Raji (cell line): ENCODE results near the gene ARPIN.

Source experiments
- POLR2A ChIP-seq: IDR thresholded peaks from 2 replicates; pipeline ENCODE4 v1.6.1; 2011; ENCODE audit warnings: low read depth, low read length, control low read depth; ENCODE audit not compliant: insufficient read depth

Gene ARPIN

DNA sequence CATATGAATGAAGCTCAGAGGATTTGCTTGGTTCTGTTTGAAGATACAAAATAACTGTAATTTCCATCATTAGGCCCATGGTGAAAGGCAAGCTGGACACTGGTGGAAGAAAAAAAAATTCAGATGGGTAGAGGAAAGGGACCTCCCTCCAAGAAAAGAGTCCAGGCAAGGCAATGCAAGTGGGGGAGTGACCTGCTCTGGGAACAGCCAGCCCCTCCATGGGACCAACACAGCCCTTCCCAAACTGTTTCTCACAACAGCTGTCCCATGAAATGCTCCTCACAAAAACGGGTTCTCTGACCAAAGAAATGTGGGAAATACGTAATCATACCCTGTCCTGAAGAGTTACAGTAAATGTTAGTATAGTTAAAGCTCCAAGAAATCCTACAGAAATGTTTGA, 14.6 kb downstream of the ARPIN start:
- no peak for TF ChIP-seq POLR2A

DNA sequence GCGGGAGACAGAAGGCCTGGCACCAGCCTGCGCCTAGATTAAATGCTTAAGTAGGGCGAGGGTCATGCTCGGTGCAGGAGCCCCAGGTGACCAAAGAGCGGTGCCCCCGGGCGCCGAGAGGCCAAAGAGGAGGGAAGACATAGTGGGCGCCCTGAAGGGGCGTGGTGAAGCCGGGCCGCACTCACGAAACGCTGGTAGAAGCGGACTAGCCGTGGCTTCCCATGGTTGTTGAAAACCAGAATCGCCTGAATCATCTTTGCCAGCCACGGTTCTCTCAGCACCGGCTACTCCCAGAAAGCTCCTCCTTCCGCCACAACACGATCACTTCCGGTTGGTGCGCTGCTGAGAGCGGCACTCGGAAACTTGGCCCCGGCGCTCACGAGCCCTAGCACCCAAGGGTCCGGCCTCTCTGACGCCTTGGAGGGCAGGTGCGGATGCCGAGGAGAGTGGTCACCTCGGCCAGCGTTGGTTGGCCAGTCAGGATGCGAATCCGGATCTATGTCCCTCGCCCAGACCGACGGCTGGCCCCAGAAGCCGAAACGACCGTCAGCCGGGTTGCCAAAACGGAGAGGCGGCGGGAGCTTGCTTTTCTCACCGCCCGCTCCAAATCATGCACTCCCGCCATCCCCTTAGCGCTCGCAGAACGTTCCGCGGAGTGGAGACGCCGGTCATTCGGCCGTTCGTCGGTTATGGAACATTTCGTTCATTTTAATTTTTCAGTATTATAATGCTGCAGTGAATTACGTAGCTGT, 18.9 kb downstream of the ARPIN start, which contains the start of gene AP3S2:
AP3S2 (minus strand) TSS at position 299 of the 752 bp plus-strand sequence; CDS start at position 254, 45 bp downstream.
- peak; percentile 89 for TF ChIP-seq POLR2A

DNA sequence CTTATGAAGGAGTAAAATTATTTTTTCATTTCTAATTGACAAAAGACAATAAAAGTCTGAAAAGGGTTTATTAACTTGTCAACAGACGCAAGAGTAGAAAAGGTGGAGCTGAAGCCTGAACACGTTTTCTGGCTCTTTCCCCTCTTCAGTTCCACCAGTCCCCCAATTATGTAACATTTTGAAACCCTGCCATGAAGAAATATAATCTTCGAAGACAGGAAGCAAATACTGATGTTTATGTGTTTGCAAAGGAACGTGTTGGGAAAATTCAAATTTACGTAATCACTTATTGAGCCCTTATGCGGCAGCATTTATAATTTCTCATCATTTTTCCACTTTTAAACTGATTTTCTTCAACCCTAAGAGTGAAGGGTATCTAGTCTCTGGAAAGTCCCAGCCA, 19.7 kb downstream of the ARPIN start:
- TF ChIP-seq POLR2A, result no peak

DNA sequence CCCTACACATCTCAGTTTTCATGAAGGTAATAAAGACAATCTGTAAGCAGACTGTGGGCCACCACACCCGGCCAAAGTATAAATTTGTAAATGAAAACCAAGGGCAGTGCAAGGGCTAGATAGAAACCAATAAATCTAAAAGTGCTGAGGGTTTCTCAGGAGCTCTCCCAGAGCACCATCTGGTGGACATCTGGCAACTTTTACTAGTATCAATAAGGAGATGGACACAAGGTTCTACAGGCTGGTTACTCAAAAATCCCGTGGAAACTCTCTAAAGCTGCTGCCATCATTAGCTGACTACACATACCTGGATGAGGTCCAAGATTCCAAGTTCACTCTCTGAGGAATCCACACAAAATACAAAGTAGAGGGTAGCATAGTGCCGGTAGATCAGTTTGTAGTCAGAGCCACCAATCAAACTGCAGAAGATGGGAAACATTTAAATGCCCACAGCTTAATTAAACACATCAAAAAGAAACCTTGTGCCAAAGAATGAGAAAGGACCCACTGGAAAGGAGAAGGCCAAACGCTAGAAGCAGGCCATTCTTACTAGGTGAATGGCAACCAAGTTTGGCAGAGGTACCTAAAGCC, 24.4 kb downstream of the ARPIN start:
- no peak for TF ChIP-seq POLR2A

DNA sequence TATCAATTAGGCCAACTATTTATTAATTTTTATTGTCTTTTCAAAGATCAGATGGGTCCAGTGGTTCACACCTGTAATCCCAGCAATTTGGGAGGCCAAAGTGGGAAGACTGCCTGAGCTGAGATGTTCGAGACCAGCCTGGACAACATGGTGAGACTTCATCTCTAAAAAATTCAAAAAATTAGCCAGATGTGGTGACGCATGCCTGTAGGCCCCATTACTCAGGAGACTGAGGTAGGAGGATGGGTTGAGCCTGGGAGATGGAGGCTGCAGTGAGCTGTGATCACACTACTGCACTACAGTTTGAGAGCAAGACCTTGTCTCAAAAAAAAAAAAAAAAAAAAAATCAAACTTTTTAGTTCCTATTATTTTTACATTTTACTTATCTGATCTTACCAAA, 27.1 kb downstream of the ARPIN start:
- no peak for TF ChIP-seq POLR2A

DNA sequence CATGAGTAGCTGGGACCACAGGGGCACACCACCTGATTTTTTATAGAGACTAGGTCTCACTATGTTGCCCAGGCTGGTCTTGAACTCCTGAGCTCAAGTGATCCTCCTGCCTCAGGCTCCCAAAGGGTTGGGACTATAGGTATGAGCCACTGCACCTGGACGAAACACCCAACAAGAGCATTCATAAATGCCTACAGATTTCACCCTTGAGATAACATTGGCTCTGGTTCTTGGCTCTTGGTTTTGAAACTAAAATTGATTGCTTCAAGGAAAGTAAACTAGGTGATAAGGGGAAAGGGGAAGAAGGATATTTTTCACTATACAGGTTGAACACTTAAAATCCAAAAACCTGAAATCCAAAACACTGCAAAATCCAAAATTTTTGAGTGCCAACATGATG, 29.2 kb downstream of the ARPIN start:
- no peak for TF ChIP-seq POLR2A

DNA sequence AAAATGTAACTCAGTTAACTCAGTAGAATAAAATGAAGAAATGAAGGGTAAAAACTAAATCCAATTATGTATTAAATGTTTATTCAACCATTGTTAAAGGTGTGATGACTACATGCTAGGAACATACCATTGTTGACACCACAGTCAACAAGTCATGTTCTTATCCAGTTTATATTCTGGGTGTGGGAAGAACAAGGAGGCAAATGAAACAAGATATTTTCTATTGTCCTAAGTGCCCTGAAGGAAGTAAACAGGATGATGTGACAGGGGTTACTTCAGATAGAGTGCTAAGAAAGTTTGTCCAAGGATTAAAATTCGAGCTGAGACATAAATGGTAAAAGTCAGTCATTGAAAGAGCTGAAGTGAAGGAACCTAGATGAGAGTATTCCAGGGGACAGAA, 32.0 kb downstream of the ARPIN start:
- no peak for TF ChIP-seq POLR2A

DNA sequence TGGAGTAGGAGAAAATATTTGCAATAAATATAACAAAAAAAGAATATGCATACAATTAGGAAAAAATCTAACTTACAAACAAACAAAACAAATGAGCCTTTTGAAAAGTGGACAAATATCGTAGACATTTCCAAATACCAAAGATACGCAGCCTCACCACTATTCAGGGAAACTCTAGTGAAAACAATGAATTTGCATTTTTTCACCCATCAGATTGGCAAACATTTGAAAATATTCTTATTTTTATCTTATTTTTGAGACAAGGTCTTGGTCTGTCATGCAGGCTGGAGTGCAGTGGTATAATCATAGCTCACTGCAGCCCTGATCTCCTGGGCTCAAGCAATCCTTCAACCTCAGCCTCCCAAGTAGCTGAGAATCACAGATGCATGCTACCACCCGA, 34.4 kb downstream of the ARPIN start:
- TF ChIP-seq POLR2A, result no peak

DNA sequence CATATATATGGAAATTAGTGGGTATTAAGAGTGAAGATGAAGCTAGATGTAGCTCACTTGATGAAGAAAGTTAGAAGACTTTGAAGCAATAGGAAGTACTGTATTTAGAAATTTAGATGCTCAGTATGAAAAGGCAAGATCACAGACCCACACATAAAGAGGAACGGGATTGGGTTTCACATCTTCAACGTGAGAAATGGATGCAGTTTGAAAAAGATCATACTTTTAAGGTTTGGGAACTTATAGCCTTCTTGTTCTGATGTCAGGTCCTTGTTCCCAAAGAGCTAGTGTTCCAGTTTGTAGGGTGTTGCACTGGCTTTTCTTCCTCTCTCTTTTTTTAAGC, 35.7 kb downstream of the ARPIN start:
- TF ChIP-seq POLR2A, result no peak

DNA sequence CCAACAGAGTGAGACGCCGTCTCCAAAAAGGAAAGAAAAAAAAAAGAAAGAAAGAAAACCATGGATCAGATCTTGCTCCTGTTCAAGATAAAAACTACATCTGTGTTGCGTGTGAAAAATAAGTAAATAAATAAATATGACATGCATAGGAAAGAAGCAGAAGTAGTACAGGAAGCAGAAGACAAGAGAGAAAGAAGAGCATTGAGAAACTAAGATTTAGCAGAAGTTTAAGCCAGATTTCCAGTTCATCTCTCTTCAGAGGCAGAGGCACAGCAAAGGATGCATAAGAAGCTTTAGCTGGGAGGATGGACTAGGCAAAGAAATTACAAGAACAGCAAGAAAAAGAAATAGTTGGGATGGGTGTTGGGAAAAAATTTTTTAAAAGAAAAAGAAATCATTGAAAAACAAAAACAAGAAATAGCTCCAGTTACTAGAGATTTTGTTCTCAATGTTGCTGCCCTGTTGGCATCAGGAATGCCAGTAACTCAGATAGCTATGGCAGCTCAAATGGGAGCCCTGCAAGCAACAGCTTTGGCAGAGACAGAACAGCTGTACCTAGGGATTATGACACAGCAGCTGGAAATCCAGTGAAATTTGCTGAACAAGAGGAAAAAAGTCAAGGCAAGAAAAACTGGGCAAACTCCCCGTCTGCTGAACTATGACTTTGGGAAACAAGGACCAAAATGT, 36.2 kb downstream of the ARPIN start:
- TF ChIP-seq POLR2A, result no peak

DNA sequence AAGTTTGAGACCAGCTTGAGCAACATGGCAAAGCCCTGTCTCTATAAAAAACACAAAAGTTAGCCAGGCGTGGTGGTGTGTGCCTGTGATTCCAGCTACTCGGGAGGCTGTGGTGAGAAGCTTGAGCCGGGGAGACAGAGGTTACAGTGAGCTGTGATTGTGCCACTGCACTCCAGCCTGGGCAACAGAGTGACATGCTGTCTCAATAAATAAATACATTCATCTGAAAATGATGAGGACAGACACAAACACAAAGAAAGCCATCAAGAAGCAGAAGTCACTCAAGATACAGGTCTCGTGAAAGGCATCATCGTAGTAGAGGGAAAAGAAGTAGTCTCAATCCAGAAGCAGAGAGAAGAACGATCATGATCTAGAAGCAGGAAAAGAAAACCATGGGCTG, 37.0 kb downstream of the ARPIN start:
- no peak for TF ChIP-seq POLR2A

DNA sequence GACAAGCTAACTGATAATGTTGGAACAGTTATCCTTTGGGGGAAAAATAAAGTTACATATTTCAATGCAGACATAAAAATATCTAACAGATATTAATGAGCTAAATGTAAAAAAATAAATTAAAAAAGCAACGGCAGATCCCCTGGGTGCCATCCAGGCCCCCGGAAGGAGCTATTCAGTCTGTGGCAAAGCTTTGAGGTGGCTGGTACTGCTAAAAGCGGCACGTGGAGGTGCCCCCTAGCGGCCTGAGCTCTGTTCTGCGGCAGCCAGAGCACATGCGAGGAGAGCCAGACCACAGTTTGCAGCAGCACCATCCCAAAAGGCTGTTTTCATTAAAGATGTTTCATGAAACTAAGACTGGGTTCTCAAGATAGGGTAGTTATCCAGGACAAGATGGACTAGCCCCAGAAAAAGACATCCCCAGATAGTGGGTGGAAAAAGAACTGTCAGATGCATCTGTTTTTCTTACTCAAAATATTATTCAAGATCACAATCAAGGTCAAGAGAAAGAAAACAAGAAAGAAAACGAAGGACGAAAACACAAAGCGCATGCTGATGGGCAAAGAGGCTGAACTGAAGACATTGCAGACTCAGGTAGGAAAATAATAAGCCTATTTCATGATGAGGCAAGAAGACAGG, 37.7 kb downstream of the ARPIN start:
- no peak for TF ChIP-seq POLR2A

DNA sequence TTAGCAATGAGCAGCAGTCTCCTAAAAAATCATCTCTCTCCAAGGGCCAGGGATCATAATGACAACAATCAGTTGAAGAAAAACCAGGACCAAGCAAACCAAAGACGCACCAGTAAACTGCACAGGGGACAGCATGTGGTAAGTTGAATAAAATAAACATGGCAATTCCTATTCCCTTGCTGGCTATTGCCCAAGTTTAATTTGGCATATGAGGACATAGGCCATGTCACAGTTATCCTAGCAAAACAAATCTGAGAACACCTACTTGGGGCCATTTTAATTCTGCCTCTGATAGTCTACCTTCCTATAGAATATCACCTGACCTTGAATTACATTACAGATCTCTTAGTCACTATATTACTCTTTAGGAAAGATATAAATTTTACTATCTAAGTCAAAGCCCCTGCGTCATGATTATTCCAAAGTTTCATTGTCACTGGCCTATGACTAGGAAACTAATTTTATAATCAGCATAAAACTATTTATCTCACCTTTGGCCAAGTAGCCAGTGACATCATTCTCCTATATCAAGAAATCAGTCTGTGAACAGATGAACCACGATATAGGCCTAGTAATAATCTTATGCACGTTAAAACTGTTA, 42.0 kb downstream of the ARPIN start:
- no peak for TF ChIP-seq POLR2A

DNA sequence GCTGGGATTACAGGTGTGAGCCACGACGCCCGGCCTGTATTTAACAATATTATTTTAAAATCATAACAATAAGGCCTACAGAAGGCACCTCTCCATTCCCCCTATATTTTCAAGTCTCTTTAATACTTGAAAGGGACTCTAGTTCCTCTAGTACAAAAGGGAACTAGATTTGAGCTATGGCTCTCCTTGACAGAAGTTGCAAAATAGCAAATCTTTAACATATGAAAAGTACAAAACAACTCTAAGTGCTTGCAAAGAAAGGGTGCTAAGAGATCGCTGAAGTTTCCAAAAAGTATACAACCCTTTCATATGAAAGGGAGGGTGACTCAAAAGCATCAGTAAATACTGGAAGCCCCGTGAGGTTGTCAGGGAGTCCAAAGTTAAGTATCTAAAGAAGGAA, 42.7 kb downstream of the ARPIN start:
- no peak for TF ChIP-seq POLR2A

DNA sequence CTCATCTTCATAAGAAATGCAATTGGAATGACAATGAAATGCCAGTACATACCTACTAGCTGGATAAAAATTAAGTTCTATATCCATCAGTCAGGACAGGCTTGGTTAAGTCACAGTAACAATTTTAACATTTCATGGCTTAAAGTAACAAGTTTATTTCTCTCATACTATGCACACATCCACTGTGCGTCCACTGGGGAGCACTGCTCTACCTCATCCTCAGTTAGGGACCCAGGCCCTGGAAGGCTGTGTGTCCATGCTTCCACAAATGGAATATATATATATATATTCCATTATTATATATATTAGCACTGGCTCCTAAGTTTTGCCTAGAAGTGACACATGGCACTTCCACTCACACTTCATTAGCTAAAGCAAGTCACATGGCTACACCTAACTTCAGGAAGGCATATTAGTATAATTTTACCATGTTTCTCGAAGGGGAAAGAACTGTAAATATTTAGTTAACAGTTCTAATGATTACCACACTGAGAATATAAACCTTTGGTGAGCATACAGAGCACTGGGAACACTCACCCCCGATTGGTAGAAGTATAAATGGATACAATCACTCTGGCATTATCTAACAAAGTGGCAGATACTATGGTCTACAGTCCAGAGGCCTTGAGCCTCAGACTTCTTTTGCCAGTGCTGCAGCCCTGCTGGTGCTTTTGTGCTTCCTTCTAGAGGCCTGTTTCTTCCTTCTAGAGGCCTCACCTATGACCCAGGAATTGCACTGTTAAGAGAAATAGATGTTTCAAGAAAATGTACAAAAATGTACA, 47.6 kb downstream of the ARPIN start:
- TF ChIP-seq POLR2A, result no peak
